GM19452 (cell line): Measurements from ENCODE around the gene NEK6.

Source experiments
- ATAC-seq: cut with Tn5 transposase; IDR thresholded peaks from one replicate; pipeline ENCODE4 v1.9.1; 2021; ENCODE audit not compliant: unreplicated experiment

Gene NEK6

GRCh38 chr9:124257844-124258606 is at the start of gene NEK6:
NEK6 (plus strand) TSS chr9:124257949; CDS start chr9:124301965, 44,016 bp downstream.
- no peak for ATAC-seq

- ATAC-seq, result no peak
Observed at GRCh38 chr9:124208571-124208970, 49.2 kb upstream of the NEK6 start.

- no peak for ATAC-seq
Observed at GRCh38 chr9:124209279-124209678, 48.5 kb upstream of the NEK6 start.

- ATAC-seq, result no peak
Observed at GRCh38 chr9:124209774-124210173, 48.0 kb upstream of the NEK6 start.

- ATAC-seq, result peak; percentile 51
Observed at GRCh38 chr9:124210697-124211096, 47.1 kb upstream of the NEK6 start.

GRCh38 chr9:124212381-124213050 is 45.2 kb upstream of the NEK6 start:
- ATAC-seq, result no peak

GRCh38 chr9:124213396-124213795 is 44.4 kb upstream of the NEK6 start:
- ATAC-seq, result no peak

GRCh38 chr9:124214116-124214515 is 43.6 kb upstream of the NEK6 start:
- no peak for ATAC-seq

GRCh38 chr9:124214596-124215367 is 43.0 kb upstream of the NEK6 start:
- no peak for ATAC-seq

- ATAC-seq, result no peak
Observed at GRCh38 chr9:124215368-124215910, 42.3 kb upstream of the NEK6 start.

GRCh38 chr9:124215956-124216355 is 41.8 kb upstream of the NEK6 start:
- ATAC-seq, result no peak

- ATAC-seq, result peak; percentile 24
Observed at GRCh38 chr9:124216474-124217176, 41.1 kb upstream of the NEK6 start.

GRCh38 chr9:124217836-124218437 is 39.8 kb upstream of the NEK6 start:
- ATAC-seq, result no peak

- peak; percentile 65 for ATAC-seq
Observed at GRCh38 chr9:124218438-124218982, 39.2 kb upstream of the NEK6 start.

GRCh38 chr9:124218987-124219461 is 38.7 kb upstream of the NEK6 start:
- ATAC-seq, result peak; percentile 21

- no peak for ATAC-seq
Observed at GRCh38 chr9:124220946-124221451, 36.8 kb upstream of the NEK6 start.

GRCh38 chr9:124221676-124222075 is 36.1 kb upstream of the NEK6 start:
- ATAC-seq, result no peak

GRCh38 chr9:124222109-124222508 is 35.6 kb upstream of the NEK6 start:
- ATAC-seq, result no peak

GRCh38 chr9:124222918-124223720 is 34.6 kb upstream of the NEK6 start:
- no peak for ATAC-seq
